CMK (cell line): ENCODE results near the gene PCED1B.
"Not testable (repeated sequence)": the region's sequence is repeated elsewhere in the genome, so short reads cannot be mapped to it uniquely, and the experiment has no call there.

Experiments used
- DNase-seq: peaks from one replicate; pipeline ENCODE4 v3.0.0-alpha.2; 2010; ENCODE audit warnings: low read depth

The PCED1B gene

GRCh38 chr12:47164724-47165439, 85.5 kb downstream of the PCED1B start:
- DNase-seq = no peak

- DNase-seq = no peak
Observed at GRCh38 chr12:47165934-47166333, 86.5 kb downstream of the PCED1B start.

- DNase-seq = no peak
Observed at GRCh38 chr12:47166365-47166764, 86.9 kb downstream of the PCED1B start.

- DNase-seq = not testable (repeated sequence)
Observed at GRCh38 chr12:47170281-47170680, 90.9 kb downstream of the PCED1B start.

GRCh38 chr12:47178014-47178413, 98.6 kb downstream of the PCED1B start:
- DNase-seq = no peak

GRCh38 chr12:47182164-47182938, 102.9 kb downstream of the PCED1B start:
- DNase-seq = not testable (repeated sequence)

- no peak for DNase-seq
Observed at GRCh38 chr12:47184229-47184628, 104.8 kb downstream of the PCED1B start.

- DNase-seq = no peak
Observed at GRCh38 chr12:47184813-47185212, 105.4 kb downstream of the PCED1B start.

GRCh38 chr12:47186246-47186645, 106.8 kb downstream of the PCED1B start:
- DNase-seq = no peak

GRCh38 chr12:47188576-47189441, 109.4 kb downstream of the PCED1B start:
- no peak for DNase-seq

GRCh38 chr12:47189728-47190127, 110.3 kb downstream of the PCED1B start:
- DNase-seq = no peak

GRCh38 chr12:47190271-47190750, 110.9 kb downstream of the PCED1B start:
- no peak for DNase-seq

GRCh38 chr12:47190905-47191304, 111.5 kb downstream of the PCED1B start:
- DNase-seq = no peak

- no peak for DNase-seq
Observed at GRCh38 chr12:47192051-47192450, 112.6 kb downstream of the PCED1B start.

GRCh38 chr12:47193066-47193465, 113.6 kb downstream of the PCED1B start:
- DNase-seq = no peak

- DNase-seq = no peak
Observed at GRCh38 chr12:47194501-47194900, 115.1 kb downstream of the PCED1B start.

- DNase-seq = no peak
Observed at GRCh38 chr12:47200446-47200845, 121.0 kb downstream of the PCED1B start.

GRCh38 chr12:47201190-47201589, 121.8 kb downstream of the PCED1B start:
- not testable (repeated sequence) for DNase-seq

GRCh38 chr12:47202176-47202575, 122.8 kb downstream of the PCED1B start:
- DNase-seq = no peak

GRCh38 chr12:47205532-47206449, 126.4 kb downstream of the PCED1B start:
- DNase-seq = no peak
